B cell (primary cell): ENCODE data around the gene NABP1. TPM values are rescaled to one million over a fixed set of nuclear protein-coding genes. Genes with fewer than 3 reads are reported as not detected.

ENCODE experiments used
- ATAC-seq: fragments of 200-7000 bp; cut with Tn5 transposase; one replicate; pipeline ENCODE4 v1.10.0; 2021; ENCODE audit warnings: low read depth, mild to moderate bottlenecking, moderate number of reproducible peaks, moderate library complexity
- CTCF ChIA-PET: fragments of 350-600 bp; sonication (Branson Sonifier 250); formaldehyde crosslinking; loops from one replicate; lab custom pipeline; 2021; ENCODE audit warnings: antibody characterized with exemption, inconsistent platforms; lab: Charles Lee
- POLR2A ChIA-PET: fragments of 350-600 bp; sonication (Branson Sonifier 250); formaldehyde crosslinking; loops from one replicate; lab custom pipeline; 2021; ENCODE audit warnings: antibody characterized with exemption; lab: Charles Lee
- DNase-seq: peaks from one replicate; pipeline ENCODE4 v3.0.0; 2013
- H2AFZ ChIP-seq: 2 replicates; pipeline ENCODE4 v1.6.1; 2012; ENCODE audit warnings: mild to moderate bottlenecking, low read depth, low read length; ENCODE audit not compliant: insufficient read depth, poor library complexity, severe bottlenecking
- H3K27ac ChIP-seq, 2 donors: 1 replicate in 1 of 2; 2 replicates in 1 of 2; pipeline ENCODE4 v1.5.1; 2012 to 2013; ENCODE audit warnings: low read length in 2 of 2, mild to moderate bottlenecking in 2 of 2, moderate library complexity in 1 of 2
- H3K27me3 ChIP-seq, 4 experiments: fragments of 200-600 bp in 1 of 4; sonication (generic) in 1 of 4; replicated peaks in 1 of 4; 1 replicate in 2 of 4; 2 replicates in 2 of 4; pipeline versions ENCODE4 v1.6.1 to v1.7.0; 2013 to 2016; ENCODE audit warnings: low read length in 3 of 4, mild to moderate bottlenecking in 2 of 4, mixed read lengths in 1 of 4, moderate library complexity in 1 of 4; ENCODE audit not compliant: insufficient read depth in 4 of 4, control insufficient read depth in 3 of 4; ENCODE audit errors: control extremely low read depth in 1 of 4
- H3K36me3 ChIP-seq, 2 experiments: replicated peaks in 1 of 2; 1 replicate in 1 of 2; 2 replicates in 1 of 2; pipeline versions ENCODE4 v1.6.1 to v1.7.1; 2013; ENCODE audit warnings: low read length in 1 of 2; ENCODE audit not compliant: insufficient read depth in 2 of 2, control insufficient read depth in 1 of 2; ENCODE audit errors: control extremely low read depth in 1 of 2, extremely low read depth in 1 of 2
- H3K4me1 ChIP-seq, 2 donors: fragments of 200-600 bp in 1 of 2; sonication (generic) in 1 of 2; 1 replicate in 1 of 2; 2 replicates in 1 of 2; pipeline versions ENCODE4 v1.5.1 to v1.6.1; 2013 to 2017; ENCODE audit warnings: low read length in 2 of 2; ENCODE audit not compliant: control insufficient read depth in 2 of 2, insufficient read depth in 2 of 2
- H3K4me2 ChIP-seq: replicated peaks from 2 replicates; pipeline ENCODE3; 2012; ENCODE audit warnings: mild to moderate bottlenecking, low read depth, low read length; ENCODE audit not compliant: poor library complexity, severe bottlenecking
- H3K4me3 ChIP-seq, 5 experiments: fragments of 200-600 bp in 1 of 5; sonication (generic) in 1 of 5; 1 replicate in 3 of 5; 2 replicates in 2 of 5; pipeline versions ENCODE4 v1.5.1 to v1.7.0; 2011 to 2016; ENCODE audit warnings: low read length in 4 of 5, mild to moderate bottlenecking in 4 of 5, low read depth in 2 of 5, control low read depth in 1 of 5, moderate library complexity in 1 of 5; ENCODE audit not compliant: insufficient read depth in 1 of 5; ENCODE audit errors: control extremely low read depth in 1 of 5, extremely low read depth in 1 of 5
- H3K79me2 ChIP-seq: fragments of 200-600 bp; sonication (generic); one replicate; pipeline ENCODE4 v1.6.0; 2016; ENCODE audit warnings: low read length; ENCODE audit not compliant: control insufficient read depth, insufficient read depth
- H3K9ac ChIP-seq: fragments of 200-600 bp; sonication (generic); 2 replicates; pipeline ENCODE4 v1.6.1; 2017; ENCODE audit warnings: mild to moderate bottlenecking, low read length, moderate library complexity
- H3K9me3 ChIP-seq, 3 donors: one replicate each; pipeline versions ENCODE4 v1.6.1 to v1.7.1; 2013; ENCODE audit warnings: low read length in 2 of 3; ENCODE audit not compliant: control insufficient read depth in 2 of 3, insufficient read depth in 1 of 3; ENCODE audit errors: control extremely low read depth in 1 of 3
- H4K20me1 ChIP-seq: 2 replicates; pipeline ENCODE4 v1.6.0; 2012; ENCODE audit warnings: mild to moderate bottlenecking, low read length; ENCODE audit not compliant: insufficient read depth, control insufficient read depth, poor library complexity, severe bottlenecking
- H3K27ac Mint-ChIP-seq: one replicate; pipeline ENCODE4 v1.8.0; 2021; ENCODE audit warnings: mixed read lengths
- H3K27me3 Mint-ChIP-seq: one replicate; pipeline ENCODE4 v1.8.0; 2021; ENCODE audit warnings: mixed read lengths
- H3K4me1 Mint-ChIP-seq: one replicate; pipeline ENCODE4 v1.8.0; 2021; ENCODE audit warnings: mixed read lengths
- H3K4me3 Mint-ChIP-seq: one replicate; pipeline ENCODE4 v1.8.0; 2021; ENCODE audit warnings: mixed read lengths
- H3K9me3 Mint-ChIP-seq: one replicate; pipeline ENCODE4 v1.8.0; 2022; ENCODE audit warnings: mixed read lengths; ENCODE audit not compliant: insufficient read depth
- EZH2 ChIP-seq: IDR thresholded peaks from 2 replicates; pipeline ENCODE4 v1.6.1; 2012; ENCODE audit warnings: borderline replicate concordance, low read depth, mild to moderate bottlenecking, moderate library complexity, low read length; ENCODE audit not compliant: insufficient read depth, poor library complexity, severe bottlenecking
- WGBS: methylation state at CpG from one replicate; pipeline ENCODE4 v1.1.5; 2013; ENCODE audit warnings: missing lambda C conversion rate; ENCODE audit not compliant: insufficient coverage; 5-methylcytosine and 5-hydroxymethylcytosine counted together
- intact Hi-C: fragments of 100-400 bp; cut with micrococcal nuclease; formaldehyde crosslinking; loops from one replicate; pipeline ENCODE4 v1.10.0; 2022
- polyA plus RNA-seq: library from polyadenylated mRNA; depleted of rRNA; stranded (reverse); fragments of >200 nt; gene quantifications from 2 replicates; pipeline ENCODE4 v1.2.3, GENCODE V29; 2012
- total RNA-seq, 2 donors: library from RNA; stranded (reverse); fragments of 120-200 nt in 1 of 2; gene quantifications; 1 replicate in 1 of 2; 2 replicates in 1 of 2; pipeline versions ENCODE4 v1.2.3 to v1.2.4, GENCODE V29; 2013 to 2022
- TF ChIP-seq, protein P1 (sequence below): fragments of 200-600 bp; IDR thresholded peaks from one replicate; pipeline ENCODE4 v1.8.0; 2022; ENCODE audit warnings: antibody characterized with exemption, mild to moderate bottlenecking

Gene NABP1
- total and polyA plus RNA-seq, 2 donors (not counting 1 experiment from before 2014, with no cell fraction given), result 7.2 to 56.4 TPM

DNA sequence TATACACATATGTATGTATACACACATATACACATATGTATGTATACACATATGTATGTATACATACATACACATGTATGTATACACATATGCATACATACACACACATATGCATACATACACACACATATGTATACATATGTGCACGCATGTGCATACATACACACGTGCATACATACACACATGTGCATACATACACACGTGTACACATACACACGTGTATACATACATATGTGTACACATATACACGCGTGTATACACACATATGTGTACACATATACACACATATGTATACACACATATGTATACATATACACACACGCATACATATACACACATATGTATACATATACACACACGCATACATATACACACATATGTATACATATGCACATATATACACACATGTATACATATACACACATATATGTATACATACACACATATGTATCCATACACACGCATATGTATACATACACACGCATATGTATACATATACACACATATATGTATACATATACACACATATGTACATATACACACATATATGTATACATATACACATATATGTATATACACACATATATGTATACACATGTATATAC, 21.5 kb downstream of the NABP1 start:
- DNase-seq (no peak), ATAC-seq (no peak)
- no peak overlapping the region for H3K27ac Mint-ChIP-seq
- no peaks in the 10 kb centered on the region for H3K4me1 ChIP-seq
- intact Hi-C loops, result no loop called here
- no peak overlapping the region for H3K4me2 ChIP-seq
- H3K9me3 Mint-ChIP-seq, result no peaks in the 10 kb centered on the region
- no peak overlapping the region for H3K4me3 ChIP-seq
- WGBS, result no CpG with 5 or more reads among the region's 10 CpGs
- TF ChIP-seq EZH2, result no peak
- TF ChIP-seq, protein P1, sequence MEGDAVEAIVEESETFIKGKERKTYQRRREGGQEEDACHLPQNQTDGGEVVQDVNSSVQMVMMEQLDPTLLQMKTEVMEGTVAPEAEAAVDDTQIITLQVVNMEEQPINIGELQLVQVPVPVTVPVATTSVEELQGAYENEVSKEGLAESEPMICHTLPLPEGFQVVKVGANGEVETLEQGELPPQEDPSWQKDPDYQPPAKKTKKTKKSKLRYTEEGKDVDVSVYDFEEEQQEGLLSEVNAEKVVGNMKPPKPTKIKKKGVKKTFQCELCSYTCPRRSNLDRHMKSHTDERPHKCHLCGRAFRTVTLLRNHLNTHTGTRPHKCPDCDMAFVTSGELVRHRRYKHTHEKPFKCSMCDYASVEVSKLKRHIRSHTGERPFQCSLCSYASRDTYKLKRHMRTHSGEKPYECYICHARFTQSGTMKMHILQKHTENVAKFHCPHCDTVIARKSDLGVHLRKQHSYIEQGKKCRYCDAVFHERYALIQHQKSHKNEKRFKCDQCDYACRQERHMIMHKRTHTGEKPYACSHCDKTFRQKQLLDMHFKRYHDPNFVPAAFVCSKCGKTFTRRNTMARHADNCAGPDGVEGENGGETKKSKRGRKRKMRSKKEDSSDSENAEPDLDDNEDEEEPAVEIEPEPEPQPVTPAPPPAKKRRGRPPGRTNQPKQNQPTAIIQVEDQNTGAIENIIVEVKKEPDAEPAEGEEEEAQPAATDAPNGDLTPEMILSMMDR, result no peak
- no peak overlapping the region for H2AFZ ChIP-seq
- ChIA-PET CTCF (interaction anchor here (3.9 kb wide), 1 partner anchor 132 kb away, joined by 32 read pairs; no protein-coding TSS in a partner anchor), POLR2A (no interaction called here)
- H3K4me3 Mint-ChIP-seq, result no peak overlapping the region
- no peaks in the 10 kb centered on the region for H3K79me2 ChIP-seq
- no peaks in the 10 kb centered on the region for H3K27me3 ChIP-seq
- no peak overlapping the region for H3K27ac ChIP-seq
- no peak overlapping the region for H3K9ac ChIP-seq
- no peaks in the 10 kb centered on the region for H4K20me1 ChIP-seq
- H3K27me3 Mint-ChIP-seq, result no peaks in the 10 kb centered on the region
- peaks cover 0 to 1% (median 0%) of the 10 kb centered on the region in 3 donors for H3K9me3 ChIP-seq
- H3K36me3 ChIP-seq, result peaks cover 4 to 13% of the 10 kb centered on the region in 2 experiments
- H3K4me1 Mint-ChIP-seq, result no peaks in the 10 kb centered on the region

DNA sequence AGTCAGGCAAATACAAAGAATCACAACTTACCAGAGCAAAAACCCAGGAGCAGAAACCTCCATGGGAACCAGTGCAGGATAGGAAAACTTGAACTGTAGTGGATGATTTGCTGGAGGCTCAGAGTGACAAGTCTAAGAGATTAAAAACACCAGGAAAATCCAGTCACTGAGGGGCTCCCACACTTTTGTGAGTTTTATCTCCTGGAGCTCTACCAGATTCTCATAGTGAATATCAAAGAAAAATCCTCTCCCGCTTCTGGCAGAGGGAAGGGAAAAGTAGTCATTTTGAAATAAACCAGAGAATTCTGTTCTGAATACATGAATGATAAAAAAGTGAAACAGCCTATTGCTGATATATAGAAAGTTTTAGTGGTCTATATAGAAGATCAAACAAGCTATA, 23.1 kb downstream of the NABP1 start:
- H3K79me2 ChIP-seq, result no peaks in the 10 kb centered on the region
- H3K27me3 ChIP-seq, result no peaks in the 10 kb centered on the region
- H2AFZ ChIP-seq, result no peak overlapping the region
- no peak overlapping the region for H3K27ac ChIP-seq
- H4K20me1 ChIP-seq, result no peaks in the 10 kb centered on the region
- peaks cover 4 to 10% of the 10 kb centered on the region in 2 experiments for H3K36me3 ChIP-seq
- Mint-ChIP-seq H3K4me3 (no peak overlapping the region), H3K27me3 (no peaks in the 10 kb centered on the region), H3K27ac (no peak overlapping the region), H3K4me1 (no peaks in the 10 kb centered on the region), H3K9me3 (no peaks in the 10 kb centered on the region)
- no peak overlapping the region for H3K9ac ChIP-seq
- no peak for DNase-seq
- no CpG with 5 or more reads among the region's 1 CpG for WGBS
- TF ChIP-seq, protein P1, result no peak
- no peak for TF ChIP-seq EZH2
- CTCF ChIA-PET, result interaction anchor here (1.4 kb wide), 1 partner anchor 461 kb away, joined by 5 read pairs; no protein-coding TSS in a partner anchor
- intact Hi-C loops, result no loop called here
- no peak overlapping the region for H3K4me2 ChIP-seq
- H3K4me3 ChIP-seq, result no peak overlapping the region
- no peaks in the 10 kb centered on the region for H3K4me1 ChIP-seq
- ATAC-seq, result no peak
- peaks cover 0 to 1% (median 0%) of the 10 kb centered on the region in 3 donors for H3K9me3 ChIP-seq
- POLR2A ChIA-PET, result no interaction called here
